Measurements from ENCODE around the gene SLC52A1. TPM values are rescaled to one million over a fixed set of nuclear protein-coding genes. Genes with fewer than 3 reads are reported as not detected.

SLC52A1 gene
- total and polyA plus RNA-seq, 10 of the 15 experiments (the other 5 are each of a cell fraction or from before 2014, with no cell fraction given): 0.04 to 0.11 TPM; not detected in 8

DNA sequence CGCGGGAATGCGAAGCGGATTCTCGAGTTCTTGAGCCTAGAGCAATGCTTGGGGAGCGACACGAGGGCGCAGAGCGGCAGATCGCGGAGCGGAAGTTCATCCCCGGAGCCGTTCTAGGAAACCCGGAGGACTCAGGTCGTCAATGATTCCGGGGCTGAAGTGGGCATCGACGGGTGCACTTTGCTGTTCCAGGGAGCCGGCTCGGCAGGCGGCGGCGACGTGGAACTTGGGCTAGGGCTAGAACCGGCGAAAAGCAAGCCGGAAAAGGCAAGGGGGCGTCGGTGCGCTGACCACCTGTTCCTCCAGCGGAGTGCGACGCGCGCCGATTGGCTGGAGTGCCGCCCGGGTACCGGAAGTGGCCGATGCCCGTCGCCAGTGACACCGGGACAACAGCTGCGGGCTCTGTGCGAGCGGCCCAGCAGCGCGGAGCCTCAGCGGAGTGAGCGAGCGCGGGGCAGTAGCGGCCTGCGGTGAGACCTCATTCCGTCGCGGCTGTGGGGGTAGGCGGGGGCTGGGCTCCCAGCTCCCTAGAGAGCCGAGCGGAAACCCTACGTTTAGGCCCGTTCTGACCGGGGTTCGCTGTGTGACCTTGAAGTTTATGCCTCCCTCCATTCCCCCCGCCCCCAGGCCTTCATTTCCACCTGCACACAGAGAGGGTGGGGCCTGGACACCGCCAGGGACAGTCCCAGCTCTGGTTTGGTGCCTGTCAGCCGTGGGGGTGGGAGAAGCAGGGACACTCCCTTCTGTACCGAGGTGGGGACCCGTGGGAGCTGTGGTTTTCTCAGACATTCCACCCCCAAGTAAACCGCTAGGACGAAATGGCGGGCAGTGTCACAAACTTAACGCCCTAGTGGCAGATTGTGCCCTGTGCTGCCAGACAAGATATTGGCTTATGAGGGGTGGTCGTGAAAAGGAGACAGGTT is 43.1 kb upstream of the SLC52A1 start, which contains the start of gene ZFP3 (continued):
- TF ChIP-seq, protein P1, sequence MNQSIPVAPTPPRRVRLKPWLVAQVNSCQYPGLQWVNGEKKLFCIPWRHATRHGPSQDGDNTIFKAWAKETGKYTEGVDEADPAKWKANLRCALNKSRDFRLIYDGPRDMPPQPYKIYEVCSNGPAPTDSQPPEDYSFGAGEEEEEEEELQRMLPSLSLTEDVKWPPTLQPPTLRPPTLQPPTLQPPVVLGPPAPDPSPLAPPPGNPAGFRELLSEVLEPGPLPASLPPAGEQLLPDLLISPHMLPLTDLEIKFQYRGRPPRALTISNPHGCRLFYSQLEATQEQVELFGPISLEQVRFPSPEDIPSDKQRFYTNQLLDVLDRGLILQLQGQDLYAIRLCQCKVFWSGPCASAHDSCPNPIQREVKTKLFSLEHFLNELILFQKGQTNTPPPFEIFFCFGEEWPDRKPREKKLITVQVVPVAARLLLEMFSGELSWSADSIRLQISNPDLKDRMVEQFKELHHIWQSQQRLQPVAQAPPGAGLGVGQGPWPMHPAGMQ (IDR thresholded peaks at IDR 0.05; ENCODE audit: borderline replicate concordance): peak; percentile 48; the same call in 1 of the 2 replicates
- TF ChIP-seq SUPT20H (IDR thresholded peaks at IDR 0.05; ENCODE audit: borderline replicate concordance, control insufficient read depth, low read depth, low read length): no peak
- TF ChIP-seq SPI1 (IDR thresholded peaks at IDR 0.05; ENCODE audit: borderline replicate concordance, insufficient read depth, low read depth, low read length): peak; percentile 38; the same call in 1 of the 2 replicates
- TF ChIP-seq RUNX3 (IDR thresholded peaks at IDR 0.05; ENCODE audit: low read length): peak; percentile 88
- peak; percentile 54 for TF ChIP-seq HCFC1 (IDR thresholded peaks at IDR 0.05; ENCODE audit: low read length)
- TF ChIP-seq, protein P2, sequence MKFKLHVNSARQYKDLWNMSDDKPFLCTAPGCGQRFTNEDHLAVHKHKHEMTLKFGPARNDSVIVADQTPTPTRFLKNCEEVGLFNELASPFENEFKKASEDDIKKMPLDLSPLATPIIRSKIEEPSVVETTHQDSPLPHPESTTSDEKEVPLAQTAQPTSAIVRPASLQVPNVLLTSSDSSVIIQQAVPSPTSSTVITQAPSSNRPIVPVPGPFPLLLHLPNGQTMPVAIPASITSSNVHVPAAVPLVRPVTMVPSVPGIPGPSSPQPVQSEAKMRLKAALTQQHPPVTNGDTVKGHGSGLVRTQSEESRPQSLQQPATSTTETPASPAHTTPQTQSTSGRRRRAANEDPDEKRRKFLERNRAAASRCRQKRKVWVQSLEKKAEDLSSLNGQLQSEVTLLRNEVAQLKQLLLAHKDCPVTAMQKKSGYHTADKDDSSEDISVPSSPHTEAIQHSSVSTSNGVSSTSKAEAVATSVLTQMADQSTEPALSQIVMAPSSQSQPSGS (IDR thresholded peaks at IDR 0.05; ENCODE audit: low read length): no peak
- TF ChIP-seq PML (IDR thresholded peaks at IDR 0.05; ENCODE audit: low read length): peak; percentile 67; the same call in 1 of the 2 replicates
- TF ChIP-seq HDAC6 (IDR thresholded peaks at IDR 0.05; ENCODE audit: unreplicated experiment): no peak
- TF ChIP-seq FOXK2 (IDR thresholded peaks at IDR 0.05): no peak
- no peak for TF ChIP-seq KDM1A (IDR thresholded peaks at IDR 0.05; ENCODE audit: borderline replicate concordance)
- TF ChIP-seq, protein P3, sequence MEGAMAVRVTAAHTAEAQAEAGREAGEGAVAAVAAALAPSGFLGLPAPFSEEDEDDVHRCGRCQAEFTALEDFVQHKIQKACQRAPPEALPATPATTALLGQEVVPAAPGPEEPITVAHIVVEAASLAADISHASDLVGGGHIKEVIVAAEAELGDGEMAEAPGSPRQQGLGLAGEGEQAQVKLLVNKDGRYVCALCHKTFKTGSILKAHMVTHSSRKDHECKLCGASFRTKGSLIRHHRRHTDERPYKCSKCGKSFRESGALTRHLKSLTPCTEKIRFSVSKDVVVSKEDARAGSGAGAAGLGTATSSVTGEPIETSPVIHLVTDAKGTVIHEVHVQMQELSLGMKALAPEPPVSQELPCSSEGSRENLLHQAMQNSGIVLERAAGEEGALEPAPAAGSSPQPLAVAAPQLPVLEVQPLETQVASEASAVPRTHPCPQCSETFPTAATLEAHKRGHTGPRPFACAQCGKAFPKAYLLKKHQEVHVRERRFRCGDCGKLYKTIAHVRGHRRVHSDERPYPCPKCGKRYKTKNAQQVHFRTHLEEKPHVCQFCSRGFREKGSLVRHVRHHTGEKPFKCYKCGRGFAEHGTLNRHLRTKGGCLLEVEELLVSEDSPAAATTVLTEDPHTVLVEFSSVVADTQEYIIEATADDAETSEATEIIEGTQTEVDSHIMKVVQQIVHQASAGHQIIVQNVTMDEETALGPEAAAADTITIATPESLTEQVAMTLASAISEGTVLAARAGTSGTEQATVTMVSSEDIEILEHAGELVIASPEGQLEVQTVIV (IDR thresholded peaks at IDR 0.05; ENCODE audit: borderline replicate concordance, partially characterized antibody): peak; percentile 30
- TF ChIP-seq NR2C2 (IDR thresholded peaks at IDR 0.05; ENCODE audit: borderline replicate concordance, control insufficient read depth, insufficient read length, low read depth): no peak
- no peak for TF ChIP-seq FOS (IDR thresholded peaks at IDR 0.05; ENCODE audit: borderline replicate concordance, extremely low read depth, insufficient read length)
- 0 out of 4 replicates have a peak, but pooled peaks of 1 of the 2 experiments have one; percentile 10 for TF ChIP-seq ETV6 (conservative IDR thresholded peaks at IDR 0.05 in 1 of 2, IDR thresholded peaks at IDR 0.05 in 1 of 2; ENCODE audit: borderline replicate concordance in 1 of 2, low read depth in 1 of 2)
- TF ChIP-seq ZNF622 (IDR thresholded peaks at IDR 0.05): no peak
- peak; percentile 96 for TF ChIP-seq PAX5 (IDR thresholded peaks at IDR 0.05; ENCODE audit: borderline replicate concordance, low read depth, low read length)
- TF ChIP-seq TBL1XR1 (IDR thresholded peaks at IDR 0.05; ENCODE audit: low read depth, low read length): peak; percentile 9; the same call in 1 of the 2 replicates
- peak; percentile 21; the same call in 1 of the 2 replicates for TF ChIP-seq SMAD5 (IDR thresholded peaks at IDR 0.05; ENCODE audit: low read depth)
- TF ChIP-seq IKZF2 (IDR thresholded peaks at IDR 0.05): peak; percentile 6 to 24; a peak in 2 of 4 replicates
- peak; percentile 22; the same call in 1 of the 2 replicates for TF ChIP-seq ATF7 (IDR thresholded peaks at IDR 0.05; ENCODE audit: low read depth)
- TF ChIP-seq STAT3 (IDR thresholded peaks at IDR 0.05; ENCODE audit: low read depth, low read length): no peak
- TF ChIP-seq, protein P4, sequence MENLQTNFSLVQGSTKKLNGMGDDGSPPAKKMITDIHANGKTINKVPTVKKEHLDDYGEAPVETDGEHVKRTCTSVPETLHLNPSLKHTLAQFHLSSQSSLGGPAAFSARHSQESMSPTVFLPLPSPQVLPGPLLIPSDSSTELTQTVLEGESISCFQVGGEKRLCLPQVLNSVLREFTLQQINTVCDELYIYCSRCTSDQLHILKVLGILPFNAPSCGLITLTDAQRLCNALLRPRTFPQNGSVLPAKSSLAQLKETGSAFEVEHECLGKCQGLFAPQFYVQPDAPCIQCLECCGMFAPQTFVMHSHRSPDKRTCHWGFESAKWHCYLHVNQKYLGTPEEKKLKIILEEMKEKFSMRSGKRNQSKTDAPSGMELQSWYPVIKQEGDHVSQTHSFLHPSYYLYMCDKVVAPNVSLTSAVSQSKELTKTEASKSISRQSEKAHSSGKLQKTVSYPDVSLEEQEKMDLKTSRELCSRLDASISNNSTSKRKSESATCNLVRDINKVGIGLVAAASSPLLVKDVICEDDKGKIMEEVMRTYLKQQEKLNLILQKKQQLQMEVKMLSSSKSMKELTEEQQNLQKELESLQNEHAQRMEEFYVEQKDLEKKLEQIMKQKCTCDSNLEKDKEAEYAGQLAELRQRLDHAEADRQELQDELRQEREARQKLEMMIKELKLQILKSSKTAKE (IDR thresholded peaks at IDR 0.05; ENCODE audit: low read depth, poor library complexity, severe bottlenecking): peak; percentile 87
